Upper lobe of left lung (tissue), 6 donors: ENCODE data around the gene LRRFIP1. TPM values are rescaled to one million over a fixed set of nuclear protein-coding genes. Genes with fewer than 3 reads are reported as not detected.

Source experiments
- ATAC-seq, 2 donors: fragments of 200-7000 bp; cut with Tn5 transposase; one replicate each; pipeline ENCODE4 v1.9.1; 2022; ENCODE audit warnings: mild to moderate bottlenecking in 2 of 2, moderate library complexity in 2 of 2; ENCODE audit not compliant: low FRiP score in 2 of 2
- DNase-seq, 2 donors: peaks; one replicate each; pipeline ENCODE4 v3.0.0-alpha.2; 2019 to 2020
- H3K27ac ChIP-seq, 4 donors: fragments of 200-600 bp; sonication (generic); one replicate each; pipeline ENCODE4 v1.5.1; 2016 to 2019
- H3K27me3 ChIP-seq, 4 donors: fragments of 200-600 bp; sonication (generic); one replicate each; pipeline ENCODE4 v1.5.1; 2017 to 2019
- H3K36me3 ChIP-seq, 4 donors: fragments of 200-600 bp; sonication (generic); one replicate each; pipeline ENCODE4 v1.5.1; 2016 to 2019
- H3K4me1 ChIP-seq, 4 donors: fragments of 200-600 bp; sonication (generic); one replicate each; pipeline ENCODE4 v1.5.1; 2018 to 2019
- H3K4me3 ChIP-seq, 4 donors: fragments of 200-600 bp; sonication (generic); one replicate each; pipeline ENCODE4 v1.5.1; 2017 to 2019; ENCODE audit warnings: mild to moderate bottlenecking in 2 of 4, moderate library complexity in 1 of 4
- H3K9me3 ChIP-seq, 4 donors: fragments of 200-600 bp; sonication (generic); one replicate each; pipeline ENCODE4 v1.5.1; 2018 to 2019
- EP300 ChIP-seq, 4 donors: sonication (generic); formaldehyde crosslinking; IDR thresholded peaks; one replicate each; pipeline ENCODE4 v1.5.1; 2017; ENCODE audit warnings: antibody characterized with exemption in 4 of 4, control low read depth in 2 of 4
- POLR2A ChIP-seq, 4 donors: fragments of 450-650 bp; IDR thresholded peaks; one replicate each; pipeline ENCODE4 v1.5.1; 2016 to 2017; ENCODE audit warnings: antibody characterized with exemption in 4 of 4, mild to moderate bottlenecking in 2 of 4
- POLR2AphosphoS5 ChIP-seq, 2 donors: sonication (generic); formaldehyde crosslinking; IDR thresholded peaks; one replicate each; pipeline ENCODE4 v1.5.1; 2017; ENCODE audit warnings: antibody characterized with exemption in 2 of 2
- WGBS, 2 donors: methylation state at CpG; one replicate each; pipeline ENCODE4 v1.1.5; 2017 to 2018; 5-methylcytosine and 5-hydroxymethylcytosine counted together
- total RNA-seq, 6 donors: library from RNA; depleted of rRNA in 4 of 6; stranded (reverse); fragments of >200 nt in 4 of 6; gene quantifications; one replicate each; pipeline versions ENCODE4 v1.1.0 to v1.2.1, GENCODE V29; 2016 to 2021
- TF ChIP-seq, protein P1 (sequence below), 6 experiments: fragments of 450-650 bp in 4 of 6; fragments of 200-600 bp in 2 of 6; sonication (generic) in 2 of 6; IDR thresholded peaks; one replicate each; pipeline ENCODE4 v1.5.1; 2016 to 2019; ENCODE audit warnings: antibody characterized with exemption in 6 of 6
- donor health status: DM: no; HTN: no; CAD: no; lungs with moderate emphysema.
- donor health status: DM: no; HTN: yes; CAD: no; lungs with severe emphysema.

Gene LRRFIP1
- total RNA-seq, 6 donors from 2014 or later, result 185 to 291 (median 242) TPM

DNA sequence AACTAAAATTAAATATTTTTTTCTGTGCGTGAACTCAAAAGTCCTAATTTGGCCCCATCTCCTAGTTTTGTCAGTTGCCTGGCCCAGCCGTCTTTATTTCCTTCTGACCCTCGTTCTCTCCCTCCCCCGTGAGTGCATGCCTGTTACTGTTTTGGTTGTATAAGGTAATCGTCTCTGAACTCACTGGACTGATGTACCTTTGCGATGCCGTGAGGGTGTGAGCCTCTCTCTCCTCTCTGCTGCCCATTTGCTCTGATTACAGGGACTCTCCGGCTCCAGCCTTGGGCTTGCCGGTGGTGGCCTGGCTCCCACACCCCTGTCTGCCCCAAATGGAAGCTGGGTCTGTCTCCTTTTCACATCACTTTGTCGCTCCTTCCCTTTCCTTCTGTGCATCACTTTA lies 104.7 kb downstream of the LRRFIP1 start:
- peak in 1 of 2 donors; percentile 8 for ATAC-seq
- TF ChIP-seq POLR2AphosphoS5 (IDR thresholded peaks at IDR 0.05) (no peak), POLR2A (IDR thresholded peaks at IDR 0.05) (no peak), EP300 (IDR thresholded peaks at IDR 0.05) (no peak)
- TF ChIP-seq, protein P1, sequence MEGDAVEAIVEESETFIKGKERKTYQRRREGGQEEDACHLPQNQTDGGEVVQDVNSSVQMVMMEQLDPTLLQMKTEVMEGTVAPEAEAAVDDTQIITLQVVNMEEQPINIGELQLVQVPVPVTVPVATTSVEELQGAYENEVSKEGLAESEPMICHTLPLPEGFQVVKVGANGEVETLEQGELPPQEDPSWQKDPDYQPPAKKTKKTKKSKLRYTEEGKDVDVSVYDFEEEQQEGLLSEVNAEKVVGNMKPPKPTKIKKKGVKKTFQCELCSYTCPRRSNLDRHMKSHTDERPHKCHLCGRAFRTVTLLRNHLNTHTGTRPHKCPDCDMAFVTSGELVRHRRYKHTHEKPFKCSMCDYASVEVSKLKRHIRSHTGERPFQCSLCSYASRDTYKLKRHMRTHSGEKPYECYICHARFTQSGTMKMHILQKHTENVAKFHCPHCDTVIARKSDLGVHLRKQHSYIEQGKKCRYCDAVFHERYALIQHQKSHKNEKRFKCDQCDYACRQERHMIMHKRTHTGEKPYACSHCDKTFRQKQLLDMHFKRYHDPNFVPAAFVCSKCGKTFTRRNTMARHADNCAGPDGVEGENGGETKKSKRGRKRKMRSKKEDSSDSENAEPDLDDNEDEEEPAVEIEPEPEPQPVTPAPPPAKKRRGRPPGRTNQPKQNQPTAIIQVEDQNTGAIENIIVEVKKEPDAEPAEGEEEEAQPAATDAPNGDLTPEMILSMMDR (IDR thresholded peaks at IDR 0.05), result no peak
- WGBS, 2 donors, result 63 to 70% methylated on average over 10 of the region's 10 CpGs
- peak overlapping the region; percentile 41 to 80 (median 76) for H3K27ac ChIP-seq
- H3K36me3 ChIP-seq, result peaks cover 0 to 21% (median 3%) of the 10 kb centered on the region in 4 donors
- DNase-seq, result no peak
- H3K27me3 ChIP-seq, result no peaks in the 10 kb centered on the region
- no peaks in the 10 kb centered on the region for H3K9me3 ChIP-seq
- peaks cover 82 to 95% (median 92%) of the 10 kb centered on the region in 4 donors for H3K4me1 ChIP-seq
- no peak overlapping the region for H3K4me3 ChIP-seq

DNA sequence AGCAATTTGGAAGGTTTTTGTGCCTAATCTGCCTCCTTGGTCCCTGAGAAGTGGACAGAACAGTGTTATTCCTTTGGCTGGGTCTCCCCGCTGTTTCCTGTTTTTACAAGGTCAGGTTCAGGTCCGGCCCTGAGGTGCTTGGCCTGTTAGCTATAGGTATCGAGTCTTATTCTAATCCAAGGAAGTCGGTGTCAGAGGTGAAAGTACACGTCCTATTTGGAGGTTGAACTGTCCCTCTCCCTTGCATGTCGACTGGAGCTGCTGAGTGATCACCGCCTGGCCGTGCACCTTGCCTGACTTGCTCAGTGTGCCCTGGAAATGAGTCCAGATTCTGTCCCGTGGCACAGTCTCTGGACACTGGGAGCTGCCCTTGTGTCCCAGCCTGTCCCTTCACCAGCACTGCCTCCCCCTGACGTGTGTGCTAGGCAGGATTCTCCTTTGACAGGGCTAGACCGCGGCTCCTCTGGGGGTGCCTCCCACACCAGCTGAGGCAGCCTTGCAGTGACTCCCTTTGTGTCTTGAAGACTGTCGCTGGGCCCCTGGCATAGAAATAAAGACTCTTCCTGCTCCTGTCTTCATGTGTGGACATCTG lies 105.5 kb downstream of the LRRFIP1 start:
- WGBS, 2 donors, result 49 to 58% methylated on average over 7 to 11 of the region's 13 CpGs
- TF ChIP-seq EP300 (IDR thresholded peaks at IDR 0.05) (no peak), POLR2A (IDR thresholded peaks at IDR 0.05) (no peak), POLR2AphosphoS5 (IDR thresholded peaks at IDR 0.05) (peak; percentile 17 to 48)
- TF ChIP-seq, protein P1 (IDR thresholded peaks at IDR 0.05), result no peak
- Histone ChIP-seq H3K27ac (peak overlapping the region; percentile 61 to 80 (median 76)), H3K27me3 (no peaks in the 10 kb centered on the region), H3K4me1 (peaks cover 86 to 92% (median 89%) of the 10 kb centered on the region in 4 donors), H3K9me3 (no peaks in the 10 kb centered on the region), H3K36me3 (peaks cover 0 to 23% (median 3%) of the 10 kb centered on the region in 4 donors), H3K4me3 (no peak overlapping the region)
- peak; percentile 45 to 64 for ATAC-seq
- DNase-seq, result no peak

DNA sequence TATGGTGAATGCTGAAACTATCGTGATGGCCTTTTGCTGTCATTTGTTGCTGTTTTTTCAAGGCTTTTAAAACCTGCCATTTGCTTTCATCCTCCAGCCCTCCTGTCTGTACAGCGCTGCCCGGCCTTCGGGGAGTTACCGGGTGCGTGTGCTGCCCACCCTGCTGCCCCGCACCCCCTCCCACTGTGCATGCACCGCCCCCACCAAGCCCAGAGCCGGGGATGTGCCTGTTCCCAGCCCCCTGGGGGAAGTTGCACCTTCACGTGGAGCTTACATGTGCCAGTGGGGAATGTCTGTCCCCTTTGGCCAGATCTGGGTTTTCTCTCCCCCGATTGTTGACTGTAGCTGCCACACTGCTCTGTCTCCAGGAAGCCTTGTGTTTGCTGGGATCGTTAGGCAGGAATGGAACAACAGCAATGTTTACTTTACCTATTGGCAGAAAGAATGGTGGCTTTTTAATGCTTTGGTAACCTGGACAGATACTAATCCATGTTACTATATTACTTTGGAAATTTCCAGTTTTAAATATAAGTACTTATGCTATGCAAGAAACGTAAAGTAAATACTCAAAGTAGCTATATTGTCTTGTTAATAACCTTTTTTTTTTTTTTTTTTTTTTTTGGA lies 106.4 kb downstream of the LRRFIP1 start:
- Histone ChIP-seq H3K4me1 (peaks cover 81 to 89% (median 87%) of the 10 kb centered on the region in 4 donors), H3K9me3 (no peaks in the 10 kb centered on the region), H3K27ac (peak overlapping the region; percentile 66 to 80 (median 76)), H3K36me3 (peaks cover 0 to 23% (median 3%) of the 10 kb centered on the region in 4 donors), H3K4me3 (no peak overlapping the region), H3K27me3 (no peaks in the 10 kb centered on the region)
- 42 to 52% methylated on average over 11 to 13 of the region's 13 CpGs for WGBS, 2 donors
- peak in 1 of 2 donors; percentile 57 for DNase-seq
- peak in 1 of 4 donors; percentile 52 for TF ChIP-seq EP300 (IDR thresholded peaks at IDR 0.05)
- TF ChIP-seq, protein P1 (IDR thresholded peaks at IDR 0.05), result no peak
- peak in 1 of 2 donors; percentile 47 for ATAC-seq

DNA sequence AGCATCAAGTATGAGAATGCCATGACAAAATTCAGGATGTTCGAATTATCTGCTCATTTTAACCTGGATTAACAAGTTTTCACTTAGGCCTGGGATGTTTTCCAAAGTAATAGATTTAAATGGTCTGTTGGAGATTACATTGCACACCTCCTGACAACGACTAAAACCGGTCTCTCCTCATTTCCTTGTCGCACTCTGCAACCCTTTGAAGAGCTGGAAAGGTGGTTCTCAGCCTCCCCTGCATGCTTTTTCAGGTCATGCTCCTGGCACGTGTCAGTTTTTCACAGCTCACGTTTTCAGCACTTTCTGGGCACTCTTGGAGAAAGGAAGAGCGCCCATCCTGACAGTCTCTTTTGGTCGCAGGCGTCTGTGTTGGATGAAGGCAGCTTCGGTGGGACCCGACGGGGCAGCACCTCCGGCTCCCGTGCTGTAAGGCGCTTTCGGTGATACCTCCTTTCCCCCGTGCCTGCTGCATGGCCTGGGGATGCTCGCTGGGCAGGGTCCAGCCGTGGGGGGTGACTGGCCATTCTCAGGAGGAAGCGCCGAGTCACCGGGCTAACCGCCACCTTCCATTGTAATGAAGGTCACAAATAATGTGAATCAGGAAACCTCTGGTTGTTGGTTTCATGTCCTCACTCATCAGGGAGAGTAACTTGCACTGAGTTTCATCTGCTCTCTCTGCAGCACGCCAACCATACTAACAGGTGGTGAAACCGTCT lies 107.7 kb downstream of the LRRFIP1 start:
- H3K36me3 ChIP-seq, result peaks cover 0 to 23% (median 3%) of the 10 kb centered on the region in 4 donors
- TF ChIP-seq, protein P1 (IDR thresholded peaks at IDR 0.05), result no peak
- TF ChIP-seq POLR2AphosphoS5 (IDR thresholded peaks at IDR 0.05), result no peak
- no peak for TF ChIP-seq POLR2A (IDR thresholded peaks at IDR 0.05)
- no peak for TF ChIP-seq EP300 (IDR thresholded peaks at IDR 0.05)
- H3K4me1 ChIP-seq, result peaks cover 81 to 86% (median 84%) of the 10 kb centered on the region in 4 donors
- no peak for ATAC-seq
- peak overlapping the region; percentile 71 to 80 (median 76) for H3K27ac ChIP-seq
- WGBS, 2 donors, result 74 to 77% methylated on average over 17 to 25 of the region's 25 CpGs
- no peaks in the 10 kb centered on the region for H3K9me3 ChIP-seq
- DNase-seq, result no peak
- H3K27me3 ChIP-seq, result no peaks in the 10 kb centered on the region
- H3K4me3 ChIP-seq, result no peak overlapping the region
